Endometrium (tissue), 2 donors: Measurements from ENCODE around the gene PI4K2A.
A peak's percentile ranks its signal among the peaks of the same experiment; 100 is the strongest.

Experiments
- FAIRE-seq: peaks from 2 replicates; lab custom pipeline; 2012; peaks lifted over from hg19 to GRCh38; lab: Jason Lieb, UNC
- donor health status: control.
- donor health status: control.

PI4K2A gene

DNA sequence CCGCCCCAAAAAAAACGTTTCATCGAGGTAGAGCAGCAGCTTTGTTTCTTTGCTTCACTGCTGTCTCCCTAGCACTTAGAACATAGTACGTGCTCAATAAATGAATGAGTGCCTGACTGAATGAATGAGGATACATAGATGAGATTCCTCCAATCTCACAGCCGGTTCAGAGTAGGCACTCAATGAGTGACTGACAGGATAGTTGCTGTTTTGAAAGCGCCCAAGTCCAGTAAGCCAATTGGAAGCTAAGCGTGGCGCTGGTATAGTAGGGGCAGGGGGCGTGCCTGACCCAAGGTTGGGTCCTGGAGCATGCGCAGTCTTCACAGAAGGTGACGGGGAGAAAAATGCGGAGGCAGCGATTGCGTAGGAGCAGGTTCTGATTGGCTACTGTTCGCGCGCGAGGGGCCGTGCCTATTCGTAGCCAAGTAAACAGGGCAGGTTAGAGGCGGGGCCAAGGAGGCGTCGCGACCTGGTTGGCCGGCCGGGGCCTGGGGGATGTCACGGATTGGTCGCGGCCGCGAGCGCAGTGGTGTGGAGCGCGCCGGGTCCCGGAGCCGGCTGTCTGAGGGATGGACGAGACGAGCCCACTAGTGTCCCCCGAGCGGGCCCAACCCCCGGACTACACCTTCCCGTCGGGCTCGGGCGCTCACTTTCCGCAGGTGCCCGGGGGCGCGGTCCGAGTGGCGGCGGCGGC, at the start of gene PI4K2A:
PI4K2A (plus strand) TSS at position 498 of the 694 bp plus-strand sequence; CDS start at position 570, 72 bp downstream.
- peak; percentile 97 for FAIRE-seq

DNA sequence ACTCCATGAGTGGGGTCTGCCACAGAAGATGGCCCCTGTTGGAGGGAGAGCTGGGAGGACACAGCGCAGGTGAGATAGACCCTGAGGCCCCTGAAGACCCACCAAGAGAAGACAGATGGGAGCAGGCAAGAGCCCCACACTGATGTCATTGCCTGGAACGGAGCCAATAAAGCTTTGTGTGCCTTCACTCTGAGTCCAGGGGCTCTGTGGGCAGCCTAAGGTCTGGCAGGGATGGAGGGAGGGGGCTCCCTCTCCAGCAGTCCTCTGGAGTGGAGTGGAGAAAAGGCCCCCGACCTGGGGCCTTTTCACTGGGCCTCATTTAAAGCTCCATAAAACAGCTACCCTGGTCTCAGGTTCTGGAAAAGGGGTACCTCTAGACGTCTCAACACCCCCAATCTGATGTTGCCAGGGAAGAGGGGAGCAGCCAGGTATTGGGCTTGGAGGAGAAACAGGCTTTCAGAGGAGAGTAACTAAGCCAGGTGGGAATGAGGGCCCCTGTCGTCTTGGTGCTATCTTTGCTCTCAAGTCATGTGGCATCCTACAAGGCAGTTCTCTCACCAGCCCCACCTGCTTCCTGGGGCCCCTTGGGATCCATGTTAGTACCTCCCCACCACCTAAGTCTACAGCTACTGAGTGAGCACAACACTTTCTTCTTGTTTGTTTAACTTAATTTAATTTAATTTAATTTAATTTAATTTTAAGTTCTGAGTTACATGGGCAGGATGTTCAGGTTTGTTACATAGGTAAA, 49.5 kb upstream of the PI4K2A start:
- FAIRE-seq = no peak

DNA sequence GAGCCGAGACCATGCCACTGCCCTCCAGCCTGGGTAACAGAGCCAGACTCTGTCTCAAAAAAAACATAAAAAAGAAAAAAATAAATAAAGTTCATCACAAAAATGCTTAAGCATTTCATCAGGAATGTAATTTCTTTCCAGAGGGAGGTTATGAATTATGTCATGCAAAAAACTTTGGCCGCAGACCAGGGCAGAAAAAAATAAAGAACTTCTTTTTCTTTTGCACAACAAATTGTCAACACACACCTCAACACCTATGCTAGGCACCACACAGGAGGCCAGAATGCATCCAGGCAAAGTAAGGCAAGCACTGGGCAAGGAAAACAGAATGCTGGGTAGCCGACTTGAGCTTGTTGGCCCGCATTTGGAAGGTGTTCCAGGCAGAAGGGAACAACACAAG, 47.0 kb upstream of the PI4K2A start:
- no peak for FAIRE-seq

GRCh38 chr10:97596101-97597082, 44.1 kb upstream of the PI4K2A start:
- no peak for FAIRE-seq

DNA sequence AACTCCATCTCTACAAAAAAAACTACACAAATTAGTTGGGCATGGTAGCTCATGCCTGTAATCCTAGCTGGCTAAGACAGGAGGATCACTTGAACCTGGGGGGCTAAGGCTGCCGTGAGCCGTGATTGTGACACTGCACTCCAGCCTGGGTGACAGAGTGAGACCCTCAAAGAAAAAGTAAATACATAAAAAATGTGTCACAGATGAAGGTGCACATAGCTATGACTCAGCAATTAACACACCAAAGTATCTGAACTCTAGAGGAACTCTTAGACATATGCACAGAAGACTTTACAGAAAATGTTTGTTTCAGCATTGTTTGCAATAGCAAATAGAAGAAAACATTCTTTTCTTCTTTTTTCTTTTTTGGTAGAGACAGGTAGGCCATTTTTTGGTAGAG, 42.7 kb upstream of the PI4K2A start:
- FAIRE-seq = no peak

GRCh38 chr10:97598407-97599271, 41.8 kb upstream of the PI4K2A start:
- FAIRE-seq = no peak

DNA sequence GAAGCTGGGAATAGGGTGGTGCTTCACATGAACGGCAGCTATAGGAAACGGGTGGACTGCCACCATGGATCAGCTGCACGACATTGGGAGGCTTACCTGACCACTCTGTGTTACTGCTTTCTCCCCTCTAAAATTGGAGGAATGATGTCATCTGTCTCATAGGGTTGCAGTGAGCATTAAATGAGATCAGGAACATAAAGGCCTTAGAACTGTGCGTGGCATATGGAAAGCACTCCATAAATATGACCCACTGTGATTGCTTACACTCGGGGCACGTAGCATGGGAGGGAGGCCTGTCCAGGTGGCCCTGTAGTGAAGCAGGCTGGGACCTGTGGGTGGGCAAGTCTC, 41.2 kb upstream of the PI4K2A start:
- FAIRE-seq = no peak

DNA sequence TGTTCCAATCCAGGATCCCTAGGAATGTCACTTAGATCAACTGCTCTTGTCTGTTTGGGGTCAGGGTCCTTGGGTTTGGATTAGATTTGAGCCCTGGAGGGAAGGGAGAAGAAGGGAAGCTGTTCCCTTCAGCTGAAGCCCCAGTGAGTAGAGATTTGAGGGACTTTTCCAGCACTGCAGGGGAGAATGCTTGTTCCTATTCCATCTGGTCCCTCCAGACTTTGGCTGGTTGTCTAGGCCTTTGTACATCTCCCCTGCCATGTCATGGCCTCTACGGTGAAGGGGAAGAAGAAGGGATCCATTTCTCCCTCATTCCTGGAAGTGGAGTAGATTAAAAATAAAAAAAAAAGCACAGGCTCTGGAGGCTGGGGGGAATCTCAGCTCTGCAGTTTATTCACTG, 39.9 kb upstream of the PI4K2A start:
- FAIRE-seq = no peak

- no peak for FAIRE-seq
These were observed 38.9 kb upstream of the PI4K2A start for GRCh38 chr10:97601268-97602215.

DNA sequence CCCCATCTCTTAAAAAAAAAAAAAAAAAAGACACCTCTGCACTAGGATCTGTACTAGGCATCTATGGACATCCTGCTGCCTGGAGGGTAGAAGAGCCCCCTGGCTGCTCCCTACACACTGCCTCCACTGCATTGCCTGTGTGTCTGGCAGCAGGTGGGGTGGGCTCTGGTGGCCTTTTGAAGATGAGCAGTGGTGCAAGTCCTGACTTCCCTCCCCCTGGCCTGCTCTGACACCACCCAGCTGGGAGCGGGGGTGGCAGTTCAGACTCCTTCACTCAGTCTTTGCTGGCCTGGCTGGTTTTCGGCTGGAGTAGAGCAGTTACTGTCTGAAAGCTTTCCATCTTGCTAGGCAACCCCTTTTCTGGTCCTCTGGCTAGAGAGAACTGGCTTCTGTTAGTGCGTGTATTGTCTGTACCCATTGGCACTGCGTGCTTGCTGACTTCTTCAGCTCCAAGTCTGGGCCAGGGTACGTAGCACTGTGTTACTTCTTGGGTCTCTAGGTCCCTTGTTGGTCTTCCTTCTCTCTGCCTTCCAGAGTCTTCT, 33.3 kb upstream of the PI4K2A start:
- FAIRE-seq = no peak

DNA sequence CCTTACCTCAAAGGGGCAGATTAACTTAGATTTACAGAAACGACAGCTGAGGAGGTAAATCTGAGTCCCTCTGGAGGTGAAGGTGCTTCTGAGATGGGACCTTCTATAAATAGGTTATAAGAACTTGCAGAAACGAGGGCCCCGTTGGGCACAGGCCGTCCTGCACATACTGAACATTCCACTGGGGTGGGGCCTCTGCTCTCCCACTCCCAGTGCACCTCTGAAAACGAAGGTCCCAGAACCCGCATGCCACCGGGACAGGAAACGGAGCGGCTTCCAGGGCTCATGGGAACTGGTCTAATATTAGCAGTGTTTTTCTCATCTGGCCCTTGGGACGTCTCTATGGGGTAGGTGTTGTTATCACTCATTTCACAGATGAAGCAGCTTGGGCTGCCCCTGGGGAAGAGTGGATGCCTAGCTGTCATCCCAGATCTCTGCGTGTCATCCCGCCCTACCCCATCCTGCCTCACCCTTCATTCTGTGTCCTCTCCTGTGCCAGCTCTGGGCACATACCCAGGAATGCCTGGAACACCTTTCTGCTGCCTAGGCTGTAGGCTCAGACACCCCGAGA, 31.4 kb upstream of the PI4K2A start:
- no peak for FAIRE-seq

DNA sequence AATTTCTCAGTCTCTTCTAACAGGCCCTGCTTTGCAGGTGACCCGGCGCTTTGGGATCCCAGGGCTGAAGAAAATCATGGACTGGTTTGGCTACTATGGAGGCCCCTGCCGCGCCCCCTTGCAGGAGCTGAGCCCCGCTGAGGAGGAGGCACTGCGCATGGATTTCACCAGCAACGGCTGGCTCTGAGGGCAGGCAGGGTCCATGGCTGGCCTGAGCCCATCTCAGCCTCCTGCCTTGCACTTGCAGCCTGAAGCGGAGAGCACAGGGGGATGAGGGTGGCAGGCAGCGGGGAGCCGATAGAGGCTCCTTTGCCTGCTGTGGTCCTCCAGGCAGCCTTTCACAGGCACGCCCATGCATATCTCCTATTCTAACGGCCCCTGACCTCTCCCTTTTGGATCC, 29.0 kb upstream of the PI4K2A start:
- FAIRE-seq = no peak

DNA sequence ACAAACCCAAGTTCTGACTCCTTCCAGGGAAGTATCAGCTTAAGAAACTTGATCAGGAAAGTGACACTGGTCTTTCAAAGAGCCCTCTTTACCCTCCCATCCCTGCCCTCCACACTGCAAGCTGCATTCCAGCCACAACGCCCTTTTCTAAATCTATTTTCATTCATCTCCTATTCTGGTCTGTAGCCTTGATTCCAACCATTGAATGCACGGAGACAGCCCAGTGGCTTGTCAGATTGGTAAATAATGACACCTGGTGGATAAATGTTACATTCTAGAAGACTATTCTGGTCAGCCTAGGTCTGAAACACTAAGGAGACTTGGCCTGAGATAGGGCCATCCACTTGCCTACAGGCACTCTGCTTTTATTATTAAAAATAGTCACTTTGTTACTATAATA, 28.1 kb upstream of the PI4K2A start:
- no peak for FAIRE-seq

DNA sequence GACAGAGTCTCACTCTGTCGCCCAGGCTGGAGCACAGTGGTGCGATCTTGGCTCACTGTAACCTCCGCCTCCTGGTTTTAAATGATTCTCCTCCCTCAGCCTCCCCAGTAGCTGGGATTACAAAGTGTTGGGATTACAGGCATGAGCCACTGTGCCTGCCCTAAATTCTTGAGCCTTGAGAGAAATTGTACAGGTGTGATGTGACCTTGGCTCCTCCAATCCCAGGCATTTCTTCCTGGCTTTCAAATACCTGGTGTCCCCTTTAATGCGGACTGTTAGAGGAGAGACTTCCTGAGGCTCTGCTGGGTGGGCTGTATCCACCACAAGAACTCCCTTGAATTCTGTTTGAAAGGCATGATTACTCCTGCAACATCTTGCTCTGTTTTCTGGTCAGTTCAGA, 22.2 kb upstream of the PI4K2A start:
- FAIRE-seq = no peak

- no peak for FAIRE-seq
These were observed 21.7 kb upstream of the PI4K2A start for GRCh38 chr10:97618733-97619132.

GRCh38 chr10:97623277-97623676, 17.2 kb upstream of the PI4K2A start:
- no peak for FAIRE-seq

GRCh38 chr10:97627731-97628130, 12.7 kb upstream of the PI4K2A start:
- no peak for FAIRE-seq

DNA sequence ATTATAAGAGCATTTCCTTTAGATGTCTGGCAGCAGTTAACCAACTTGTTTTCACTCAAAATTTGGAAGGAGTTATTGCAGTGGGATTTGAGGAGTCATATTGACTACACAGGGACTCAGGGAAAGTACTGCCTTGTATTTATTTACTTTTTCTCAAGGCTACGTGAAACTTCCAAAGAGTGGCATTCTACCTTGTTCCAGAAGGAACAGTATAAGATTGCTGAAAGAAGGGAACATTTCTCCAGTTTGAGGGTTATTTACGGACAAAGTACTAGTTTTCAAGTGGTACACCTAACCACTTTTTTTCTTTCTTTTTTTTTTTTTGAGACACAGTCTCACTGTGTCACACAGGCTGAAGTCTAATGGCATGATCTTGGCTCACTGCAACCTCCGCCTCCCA, 12.2 kb upstream of the PI4K2A start:
- FAIRE-seq = no peak

DNA sequence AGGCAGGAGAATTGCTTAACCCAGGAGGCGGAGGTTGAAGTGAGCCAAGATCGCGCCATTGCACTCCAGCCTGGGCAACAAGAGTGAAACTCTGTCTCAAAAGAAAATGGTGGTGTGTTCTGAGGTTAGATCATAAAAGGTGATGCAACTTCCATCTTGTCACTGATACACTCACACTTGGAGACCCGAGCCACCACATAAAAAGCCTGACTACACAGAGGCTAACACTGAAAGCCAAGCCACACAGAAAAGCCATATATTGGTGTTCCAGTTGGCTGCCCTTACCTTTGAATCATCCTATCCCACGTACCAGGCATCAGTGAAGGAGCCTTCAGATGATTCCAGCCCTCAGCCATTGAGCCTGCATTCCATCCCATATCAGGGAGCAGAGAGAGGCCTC, 11.2 kb upstream of the PI4K2A start:
- FAIRE-seq = no peak

DNA sequence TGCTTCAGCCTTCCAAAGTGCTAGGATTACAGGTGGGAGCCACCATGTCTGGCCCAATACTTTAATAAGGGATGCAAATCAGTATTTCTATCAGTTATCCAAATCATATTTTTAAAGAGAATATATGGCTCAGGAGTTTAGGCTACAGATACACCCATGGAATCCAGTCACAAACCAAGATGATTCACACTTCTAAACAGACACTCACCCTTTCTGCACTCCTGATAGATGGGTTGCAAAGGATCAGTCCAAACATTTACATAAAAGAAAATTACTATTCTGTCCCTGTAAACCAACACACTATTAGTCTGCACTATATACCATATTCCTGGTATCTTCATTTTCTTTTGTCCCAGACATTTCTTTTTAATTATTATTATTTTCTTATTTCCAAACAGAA, 9.4 kb upstream of the PI4K2A start:
- no peak for FAIRE-seq
